ENCODE data around the gene TTLL10. TPM values are rescaled to one million over a fixed set of nuclear protein-coding genes. Genes with fewer than 3 reads are reported as not detected.

The TTLL10 gene
- total and polyA plus RNA-seq, 5 donors from 2014 or later = not detected

DNA sequence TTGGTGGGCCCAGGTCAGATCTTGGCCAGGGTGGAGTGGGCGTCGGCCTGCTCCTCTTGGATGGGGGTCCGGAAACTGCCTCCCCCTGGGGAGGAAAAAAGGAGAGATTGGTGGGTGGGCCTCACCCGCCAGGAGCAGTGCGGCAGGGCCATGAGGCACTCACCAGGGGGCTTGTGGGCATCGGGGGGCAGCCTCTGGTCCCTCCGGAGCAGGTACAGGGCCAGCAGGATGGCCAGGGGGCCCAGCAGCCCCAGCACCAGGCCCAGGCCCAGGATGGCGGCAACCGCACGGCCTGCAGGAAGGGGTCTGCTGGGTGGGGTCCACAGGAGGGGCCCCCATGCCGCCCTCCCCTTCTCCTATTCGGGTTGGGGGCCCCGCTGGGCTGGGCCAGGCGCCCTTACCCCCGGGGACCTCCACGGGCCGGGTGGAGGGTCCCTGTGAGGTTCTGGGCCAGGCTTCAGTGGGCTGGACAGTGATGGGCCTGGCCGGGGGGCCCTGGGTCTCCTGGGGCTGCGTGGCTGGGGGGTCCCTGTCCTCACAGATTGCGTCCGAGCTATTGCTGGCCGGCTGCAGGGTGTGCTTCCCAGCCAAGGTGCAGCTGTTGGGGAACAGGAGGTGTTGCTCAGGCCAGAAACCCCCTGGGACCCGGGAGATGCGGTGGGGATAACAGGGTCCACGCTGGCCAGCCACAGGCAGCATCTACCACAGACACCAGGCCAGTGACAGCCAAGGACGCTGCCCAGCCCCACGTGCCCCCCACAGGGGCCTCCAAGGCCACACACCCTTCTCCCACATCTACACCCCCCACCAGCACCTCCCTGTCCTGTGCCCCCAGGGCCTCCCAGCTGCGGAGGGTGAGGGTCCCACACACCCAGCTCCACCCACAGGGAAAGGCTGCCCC lies 38.1 kb downstream of the TTLL10 start:
- peaks cover 13% of the 10 kb centered on the region for H3K27me3 Mint-ChIP-seq
- Histone ChIP-seq H3K4me1 (ENCODE audit: control insufficient read depth, insufficient read depth, low read length, poor library complexity, severe bottlenecking) (peaks cover 83% of the 10 kb centered on the region), H3K27ac (ENCODE audit: insufficient read depth, low read length, poor library complexity, severe bottlenecking) (peak overlapping the region; percentile 84), H3K9me3 (ENCODE audit: control insufficient read depth in 2 of 2, low read length in 2 of 2) (no peaks in the 10 kb centered on the region), H3K36me3 (ENCODE audit: control insufficient read depth, insufficient read depth, low read length) (no peaks in the 10 kb centered on the region), H3K4me3 (ENCODE audit: low read depth, low read length) (no peak overlapping the region), H3K27me3 (ENCODE audit: control insufficient read depth, insufficient read depth, low read length) (no peaks in the 10 kb centered on the region)
- H3K36me3 Mint-ChIP-seq = peaks cover 4% of the 10 kb centered on the region
- peak in 1 of 3 donors; percentile 2 for DNase-seq
- H3K4me3 Mint-ChIP-seq = peak overlapping the region in 3 of 4 donors; percentile 32 to 56 (median 55)
- no peak for ATAC-seq (ENCODE audit: low read depth in 2 of 2)
- H3K4me1 Mint-ChIP-seq = peaks cover 4 to 46% (median 21%) of the 10 kb centered on the region in 4 donors
- peak overlapping the region in 1 of 3 donors; percentile 26 for H3K27ac Mint-ChIP-seq
- peaks cover 0 to 2% (median 0%) of the 10 kb centered on the region in 7 donors for H3K9me3 Mint-ChIP-seq

DNA sequence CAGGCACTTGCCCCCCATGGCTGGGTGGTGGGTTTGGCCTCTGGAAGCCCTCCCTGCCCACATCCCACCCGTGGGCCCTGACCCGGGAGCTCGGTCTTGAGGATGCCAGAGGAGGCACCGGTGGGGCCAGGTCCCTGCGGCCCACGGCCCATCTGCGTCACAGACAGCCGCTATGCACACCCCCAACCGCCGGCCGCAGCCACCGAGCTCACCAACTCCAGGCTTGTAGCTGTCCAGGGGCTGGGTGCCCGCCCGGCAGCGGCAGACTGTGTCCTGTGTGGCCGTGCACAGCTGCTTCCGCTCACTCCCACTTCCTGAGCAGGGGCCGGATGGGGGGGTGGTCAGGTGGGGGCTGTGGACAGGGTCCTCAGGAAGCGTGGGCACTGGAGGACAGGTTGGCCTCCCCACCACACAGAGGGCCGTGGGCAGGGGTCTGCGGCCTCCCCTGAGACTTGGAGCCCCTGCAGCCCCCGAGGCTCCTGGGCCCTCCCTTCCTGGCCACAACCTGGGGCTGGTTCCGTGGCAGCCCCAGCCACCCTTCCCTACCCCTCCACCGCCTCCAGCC lies 39.2 kb downstream of the TTLL10 start:
- DNase-seq = peak in 2 of 3 donors; percentile 48 to 68

DNA sequence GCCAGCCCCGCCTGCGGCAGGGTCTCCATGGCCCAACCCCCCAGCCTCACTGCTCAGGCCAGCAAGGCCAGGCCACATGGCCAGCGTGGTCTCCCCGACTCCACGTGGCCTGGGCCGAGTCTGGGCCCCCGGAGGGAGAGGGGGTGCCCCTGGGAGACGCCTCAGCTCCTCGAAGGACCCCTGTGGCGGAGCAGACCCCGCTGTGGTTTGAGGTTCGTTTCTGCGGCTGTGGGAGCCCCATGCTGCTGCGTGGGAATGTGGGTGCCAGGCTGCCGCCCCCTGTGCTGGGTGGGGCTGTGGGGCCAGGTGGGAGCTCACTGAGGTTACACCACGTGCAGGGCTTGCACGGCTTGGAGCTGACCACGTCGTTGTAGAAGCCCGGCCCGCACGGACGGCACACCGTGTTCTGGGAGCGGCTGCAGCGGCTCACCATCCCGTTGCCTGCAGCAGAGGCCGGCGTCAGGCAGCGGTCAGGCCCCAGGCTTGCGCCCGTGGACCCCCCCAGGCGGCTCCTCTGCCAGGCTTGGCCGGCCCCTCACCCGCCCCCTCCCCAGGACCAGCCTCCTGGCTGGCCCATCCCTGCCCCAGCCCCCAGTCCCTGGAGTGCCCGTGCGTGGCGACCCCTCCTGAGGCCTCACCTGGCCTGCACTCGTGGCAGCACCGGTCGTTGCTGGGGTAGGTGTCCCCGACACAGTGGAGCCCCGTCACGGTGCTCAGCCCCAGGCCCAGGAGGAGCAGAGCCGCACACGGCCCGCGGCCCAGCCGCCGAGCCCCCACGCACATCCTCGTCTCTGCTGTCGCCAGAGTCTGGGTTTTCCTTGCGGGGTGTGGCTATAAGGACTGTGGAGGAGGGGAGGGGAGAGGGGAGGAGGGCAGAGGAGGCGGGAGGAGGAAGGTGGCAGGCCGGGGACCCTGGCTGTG lies 39.9 kb downstream of the TTLL10 start, which contains the start of gene TNFRSF4:
TSS of gene TNFRSF4 (minus strand) at position 809 of the 921 bp plus-strand sequence. CDS start at position 783, 26 bp downstream.
- H3K27ac ChIP-seq (ENCODE audit: insufficient read depth, low read length, poor library complexity, severe bottlenecking) = peak within 1 kb of the TSS; percentile 84
- H3K27me3 ChIP-seq (ENCODE audit: control insufficient read depth, insufficient read depth, low read length) = no peaks in the 10 kb centered on the region
- peak within 1 kb of the TSS; percentile 19 for H3K4me3 ChIP-seq (ENCODE audit: low read depth, low read length)
- Mint-ChIP-seq H3K27ac (peak within 1 kb of the TSS; percentile 43 to 99 (median 88)), H3K4me3 (peak within 1 kb of the TSS; percentile 76 to 84 (median 80)), H3K9me3 (peaks cover 0 to 2% (median 0%) of the 10 kb centered on the region in 7 donors), H3K36me3 (peaks cover 6% of the 10 kb centered on the region), H3K27me3 (peaks cover 6% of the 10 kb centered on the region), H3K4me1 (peaks cover 3 to 46% (median 17%) of the 10 kb centered on the region in 4 donors)
- H3K4me1 ChIP-seq (ENCODE audit: control insufficient read depth, insufficient read depth, low read length, poor library complexity, severe bottlenecking) = peaks cover 74% of the 10 kb centered on the region
- DNase-seq (peak in 1 of 3 donors; percentile 48), ATAC-seq (ENCODE audit: low read depth in 2 of 2) (peak in 1 of 2 donors; percentile 12)
- H3K9me3 ChIP-seq (ENCODE audit: control insufficient read depth in 2 of 2, low read length in 2 of 2) = no peaks in the 10 kb centered on the region
- no peaks in the 10 kb centered on the region for H3K36me3 ChIP-seq (ENCODE audit: control insufficient read depth, insufficient read depth, low read length)

More for the DNA sequence above, 39.2 kb downstream of the TTLL10 start:
- Histone ChIP-seq H3K9me3 (ENCODE audit: control insufficient read depth in 2 of 2, low read length in 2 of 2) (no peaks in the 10 kb centered on the region), H3K36me3 (ENCODE audit: control insufficient read depth, insufficient read depth, low read length) (no peaks in the 10 kb centered on the region), H3K4me3 (ENCODE audit: low read depth, low read length) (no peak overlapping the region), H3K4me1 (ENCODE audit: control insufficient read depth, insufficient read depth, low read length, poor library complexity, severe bottlenecking) (peaks cover 80% of the 10 kb centered on the region), H3K27me3 (ENCODE audit: control insufficient read depth, insufficient read depth, low read length) (no peaks in the 10 kb centered on the region), H3K27ac (ENCODE audit: insufficient read depth, low read length, poor library complexity, severe bottlenecking) (peak overlapping the region; percentile 84)
- Mint-ChIP-seq H3K27ac (no peak overlapping the region), H3K27me3 (peaks cover 14% of the 10 kb centered on the region), H3K9me3 (peaks cover 0 to 2% (median 0%) of the 10 kb centered on the region in 7 donors), H3K4me1 (peaks cover 5 to 47% (median 21%) of the 10 kb centered on the region in 4 donors), H3K36me3 (peaks cover 6% of the 10 kb centered on the region), H3K4me3 (peak overlapping the region; percentile 7 to 65 (median 51))
- ATAC-seq (ENCODE audit: low read depth in 2 of 2) = peak in 1 of 2 donors; percentile 4

DNA sequence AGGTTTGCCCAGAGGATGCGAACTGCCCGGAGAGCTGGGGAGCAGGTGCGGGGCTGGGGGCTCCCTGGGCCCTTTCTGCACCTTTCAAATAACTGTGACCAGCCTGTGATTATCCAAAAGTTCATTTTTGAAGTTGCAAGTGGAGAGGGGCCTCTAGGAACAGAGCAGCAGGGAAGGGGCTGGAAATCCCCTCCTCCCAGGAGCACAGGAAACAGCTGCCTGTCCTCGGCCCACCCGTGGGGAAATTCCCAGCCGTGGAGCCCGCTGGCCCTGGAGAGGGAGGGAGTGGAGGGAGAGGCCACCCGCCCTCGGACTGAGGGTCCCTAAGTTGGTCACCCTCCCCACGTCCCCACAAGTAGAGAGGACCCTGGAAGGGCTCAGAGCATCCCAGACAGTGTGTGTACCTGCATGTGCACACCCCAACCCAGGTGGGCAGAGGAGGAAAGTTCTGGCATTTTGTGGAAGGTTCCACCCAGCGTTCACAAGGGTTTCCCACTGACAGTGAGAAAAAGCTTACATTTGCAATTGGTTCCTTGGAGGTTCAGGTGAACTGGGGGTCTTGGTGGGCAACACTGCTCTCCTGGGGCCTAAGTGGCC lies 41.5 kb downstream of the TTLL10 start:
- H3K27me3 Mint-ChIP-seq = peaks cover 6% of the 10 kb centered on the region
- H3K27ac Mint-ChIP-seq = peak overlapping the region; percentile 86 to 99 (median 88)
- H3K36me3 Mint-ChIP-seq = peaks cover 6% of the 10 kb centered on the region
- H3K9me3 Mint-ChIP-seq = peaks cover 0 to 2% (median 0%) of the 10 kb centered on the region in 7 donors
- H3K9me3 ChIP-seq (ENCODE audit: control insufficient read depth in 2 of 2, low read length in 2 of 2) = no peaks in the 10 kb centered on the region
- H3K36me3 ChIP-seq (ENCODE audit: control insufficient read depth, insufficient read depth, low read length) = no peaks in the 10 kb centered on the region
- DNase-seq (peak in 1 of 3 donors; percentile 49), ATAC-seq (ENCODE audit: low read depth in 2 of 2) (no peak)
- H3K27me3 ChIP-seq (ENCODE audit: control insufficient read depth, insufficient read depth, low read length) = no peaks in the 10 kb centered on the region
- H3K4me3 Mint-ChIP-seq = peak overlapping the region; percentile 62 to 84 (median 70)
- peak overlapping the region; percentile 84 for H3K27ac ChIP-seq (ENCODE audit: insufficient read depth, low read length, poor library complexity, severe bottlenecking)
- peaks cover 79% of the 10 kb centered on the region for H3K4me1 ChIP-seq (ENCODE audit: control insufficient read depth, insufficient read depth, low read length, poor library complexity, severe bottlenecking)
- H3K4me1 Mint-ChIP-seq = peaks cover 3 to 47% (median 16%) of the 10 kb centered on the region in 4 donors
- no peak overlapping the region for H3K4me3 ChIP-seq (ENCODE audit: low read depth, low read length)

DNA sequence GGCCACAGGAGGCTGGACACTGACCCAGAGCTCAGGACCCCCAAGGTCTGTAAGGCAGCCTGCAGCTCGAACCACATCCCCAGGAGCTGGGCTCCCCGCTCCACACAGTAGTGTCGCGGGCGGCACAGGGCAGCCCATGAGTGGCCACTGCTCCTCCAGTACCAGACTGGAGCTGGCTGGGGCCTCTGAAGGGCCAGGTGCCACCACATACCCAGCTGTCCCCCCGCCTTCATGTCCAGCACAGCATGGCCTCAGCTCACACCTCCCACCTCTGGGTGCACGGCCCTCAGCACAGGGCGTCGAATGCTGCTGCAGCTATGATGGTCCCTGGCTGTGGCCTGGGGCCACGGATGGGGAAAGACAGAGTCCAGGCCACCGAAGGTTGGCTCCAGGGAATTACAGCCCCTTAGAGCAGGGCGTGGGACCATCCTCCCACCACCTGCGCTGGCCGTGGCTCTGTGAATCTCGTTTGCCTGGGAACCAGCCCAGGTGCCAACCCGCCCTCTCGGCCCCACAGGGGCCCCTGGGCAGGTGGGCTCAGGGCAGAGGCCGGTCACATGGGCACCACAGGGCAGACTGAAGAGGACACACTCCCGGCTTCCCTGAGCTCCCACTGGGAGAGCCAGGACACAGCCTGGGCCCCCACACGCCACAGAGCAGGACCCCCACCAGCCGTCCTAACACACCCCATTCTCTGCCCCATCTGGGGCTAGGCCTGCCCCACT lies 42.4 kb downstream of the TTLL10 start:
- Mint-ChIP-seq H3K27me3 (peaks cover 6% of the 10 kb centered on the region), H3K36me3 (peaks cover 13% of the 10 kb centered on the region), H3K9me3 (peaks cover 0 to 2% (median 0%) of the 10 kb centered on the region in 7 donors), H3K4me1 (peaks cover 3 to 46% (median 18%) of the 10 kb centered on the region in 4 donors), H3K27ac (peak overlapping the region in 2 of 3 donors; percentile 98 to 99), H3K4me3 (peak overlapping the region; percentile 80 to 98 (median 87))
- no peak overlapping the region for H3K4me3 ChIP-seq (ENCODE audit: low read depth, low read length)
- no peaks in the 10 kb centered on the region for H3K27me3 ChIP-seq (ENCODE audit: control insufficient read depth, insufficient read depth, low read length)
- ATAC-seq (ENCODE audit: low read depth in 2 of 2) (no peak), DNase-seq (no peak)
- no peaks in the 10 kb centered on the region for H3K36me3 ChIP-seq (ENCODE audit: control insufficient read depth, insufficient read depth, low read length)
- H3K27ac ChIP-seq (ENCODE audit: insufficient read depth, low read length, poor library complexity, severe bottlenecking) = peak overlapping the region; percentile 84
- H3K9me3 ChIP-seq (ENCODE audit: control insufficient read depth in 2 of 2, low read length in 2 of 2) = no peaks in the 10 kb centered on the region
- peaks cover 76% of the 10 kb centered on the region for H3K4me1 ChIP-seq (ENCODE audit: control insufficient read depth, insufficient read depth, low read length, poor library complexity, severe bottlenecking)

DNA sequence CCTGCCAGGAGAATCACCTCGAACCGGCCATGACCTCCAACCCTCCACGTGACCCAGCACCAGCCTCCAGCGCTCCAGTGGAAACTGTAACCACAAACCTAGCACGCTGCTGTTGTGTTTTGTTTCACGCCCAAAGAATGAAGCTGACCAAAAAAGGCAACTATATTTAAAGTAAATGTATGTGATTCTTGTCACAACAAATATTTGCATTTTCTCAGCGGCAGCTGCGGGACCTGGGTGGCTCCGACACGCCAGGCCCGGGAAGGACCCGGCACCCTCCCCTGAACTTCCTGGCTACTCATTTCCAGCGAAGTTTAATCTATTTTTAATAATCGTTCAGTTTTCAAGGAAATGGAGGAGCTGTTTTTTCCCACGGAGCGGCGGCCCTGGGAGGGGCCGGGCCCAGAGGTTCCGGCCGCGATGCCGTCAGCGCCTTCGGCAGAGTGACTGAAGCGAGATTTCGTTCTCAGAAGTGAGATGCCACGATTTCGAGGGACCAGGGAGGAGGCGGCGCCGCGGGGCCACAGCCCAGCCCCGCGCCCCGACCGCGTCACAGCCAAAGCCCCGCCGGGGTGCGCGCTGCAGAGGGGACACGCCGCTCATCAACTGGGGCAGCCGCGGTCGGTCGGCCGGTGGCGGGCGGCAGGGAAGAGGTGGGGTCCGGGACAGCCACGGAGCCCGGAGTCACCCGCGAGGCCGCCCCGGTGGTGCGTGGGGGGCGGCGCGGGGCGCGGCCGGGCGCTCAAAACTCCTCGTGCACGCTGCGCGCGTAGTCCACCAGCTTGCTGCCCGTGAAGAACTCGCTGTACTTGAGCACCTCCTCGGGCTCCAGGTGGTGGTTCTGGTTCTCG lies 43.3 kb downstream of the TTLL10 start:
- Mint-ChIP-seq H3K27ac (peak overlapping the region; percentile 98 to 99 (median 98)), H3K27me3 (peaks cover 6% of the 10 kb centered on the region), H3K36me3 (peaks cover 13% of the 10 kb centered on the region), H3K4me1 (peaks cover 3 to 44% (median 18%) of the 10 kb centered on the region in 4 donors), H3K4me3 (peak overlapping the region; percentile 80 to 98 (median 87)), H3K9me3 (peaks cover 0 to 2% (median 0%) of the 10 kb centered on the region in 7 donors)
- H3K9me3 ChIP-seq (ENCODE audit: control insufficient read depth in 2 of 2, low read length in 2 of 2) = no peaks in the 10 kb centered on the region
- no peak overlapping the region for H3K4me3 ChIP-seq (ENCODE audit: low read depth, low read length)
- H3K4me1 ChIP-seq (ENCODE audit: control insufficient read depth, insufficient read depth, low read length, poor library complexity, severe bottlenecking) = peaks cover 71% of the 10 kb centered on the region
- peak; percentile 22 to 42 for ATAC-seq (ENCODE audit: low read depth in 2 of 2)
- peak overlapping the region; percentile 84 for H3K27ac ChIP-seq (ENCODE audit: insufficient read depth, low read length, poor library complexity, severe bottlenecking)
- peaks cover 9% of the 10 kb centered on the region for H3K36me3 ChIP-seq (ENCODE audit: control insufficient read depth, insufficient read depth, low read length)
- no peaks in the 10 kb centered on the region for H3K27me3 ChIP-seq (ENCODE audit: control insufficient read depth, insufficient read depth, low read length)
- peak; percentile 49 to 59 (median 57) for DNase-seq
